Thyroid gland (tissue), 4 donors: ENCODE data around the gene URAD. TPM values are rescaled to one million over a fixed set of nuclear protein-coding genes. Genes with fewer than 3 reads are reported as not detected.
"Not testable (repeated sequence)": the region's sequence is repeated elsewhere in the genome, so short reads cannot be mapped to it uniquely, and the experiment has no call there.

Experiments
- DNase-seq, 2 donors: peaks; one replicate each; pipeline ENCODE4 v3.0.0-alpha.2; 2019
- H3K27ac ChIP-seq, 3 donors: fragments of 200-600 bp; sonication (generic); 1 replicate in 2 of 3; 2 replicates in 1 of 3; pipeline ENCODE4 v1.5.1; 2016 to 2019; ENCODE audit warnings: mild to moderate bottlenecking in 1 of 3, moderate library complexity in 1 of 3
- H3K27me3 ChIP-seq: fragments of 200-600 bp; sonication (generic); one replicate; pipeline ENCODE4 v1.5.1; 2019
- H3K36me3 ChIP-seq, 2 donors: fragments of 200-600 bp; sonication (generic); one replicate each; pipeline ENCODE4 v1.5.1; 2016 to 2019
- H3K4me1 ChIP-seq, 2 donors: fragments of 200-600 bp; sonication (generic); one replicate each; pipeline ENCODE4 v1.5.1; 2017 to 2019
- H3K4me3 ChIP-seq, 3 donors: fragments of 200-600 bp; sonication (generic); replicated peaks in 1 of 3; 1 replicate in 2 of 3; 2 replicates in 1 of 3; pipeline ENCODE4 v1.5.1; 2016; ENCODE audit warnings: mild to moderate bottlenecking in 1 of 3
- H3K9me3 ChIP-seq: fragments of 200-600 bp; sonication (generic); one replicate; pipeline ENCODE4 v1.5.1; 2017
- POLR2A ChIP-seq, 2 donors: fragments of 450-650 bp; IDR thresholded peaks; one replicate each; pipeline ENCODE4 v1.6.1; 2017; ENCODE audit warnings: antibody characterized with exemption in 2 of 2, mild to moderate bottlenecking in 2 of 2, moderate library complexity in 1 of 2
- WGBS, 2 donors: methylation state at CpG; one replicate each; pipeline ENCODE4 v1.1.5; 2017; 5-methylcytosine and 5-hydroxymethylcytosine counted together
- intact Hi-C: fragments of 100-400 bp; cut with DNase I; formaldehyde crosslinking; loops from one replicate; pipeline ENCODE4 v1.15.1; 2023
- total RNA-seq, 4 donors: library from RNA; depleted of rRNA; stranded (reverse); fragments of >200 nt; gene quantifications; one replicate each; pipeline ENCODE4 v1.2.3, GENCODE V29; 2016
- TF ChIP-seq, protein P1 (sequence below), 6 experiments: fragments of 200-600 bp in 3 of 6; fragments of 450-650 bp in 3 of 6; sonication (generic) in 3 of 6; IDR thresholded peaks; one replicate each; pipeline ENCODE4 v1.5.1; 2016 to 2019; ENCODE audit warnings: antibody characterized with exemption in 6 of 6, mild to moderate bottlenecking in 2 of 6, inconsistent platforms in 1 of 6, moderate library complexity in 1 of 6

Gene URAD
- total RNA-seq, 4 donors from 2014 or later: not detected

DNA sequence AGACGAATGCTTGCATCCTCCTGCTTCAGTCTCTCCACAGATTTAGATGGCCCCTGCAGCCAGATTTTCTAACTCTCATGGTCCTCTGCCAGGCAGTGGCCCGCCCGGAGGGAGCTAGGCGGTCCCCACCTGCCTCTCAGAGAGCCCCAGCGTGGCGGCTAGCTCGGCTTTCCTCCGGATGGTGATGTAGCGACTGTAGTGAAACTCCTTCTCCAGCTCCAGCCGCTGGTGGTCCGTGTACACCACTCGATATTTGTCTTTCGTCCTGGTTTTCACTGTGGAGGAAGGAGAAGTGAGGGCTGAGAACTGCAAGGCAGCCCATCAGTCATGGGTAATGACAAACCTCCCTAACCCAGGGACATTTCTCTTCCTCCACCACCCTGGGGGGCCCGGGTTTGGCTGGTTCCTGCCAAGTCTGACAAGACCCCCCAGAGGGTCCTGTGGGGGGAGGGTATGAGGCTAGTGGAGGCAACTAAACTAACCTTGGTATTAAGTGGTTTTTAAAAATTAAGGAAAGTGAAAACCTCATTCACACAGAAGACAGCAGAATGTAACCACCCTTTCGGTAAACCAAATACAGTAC, 23.7 kb downstream of the URAD start:
- DNase-seq: no peak
- TF ChIP-seq POLR2A (IDR thresholded peaks at IDR 0.05): no peak
- TF ChIP-seq, protein P1, sequence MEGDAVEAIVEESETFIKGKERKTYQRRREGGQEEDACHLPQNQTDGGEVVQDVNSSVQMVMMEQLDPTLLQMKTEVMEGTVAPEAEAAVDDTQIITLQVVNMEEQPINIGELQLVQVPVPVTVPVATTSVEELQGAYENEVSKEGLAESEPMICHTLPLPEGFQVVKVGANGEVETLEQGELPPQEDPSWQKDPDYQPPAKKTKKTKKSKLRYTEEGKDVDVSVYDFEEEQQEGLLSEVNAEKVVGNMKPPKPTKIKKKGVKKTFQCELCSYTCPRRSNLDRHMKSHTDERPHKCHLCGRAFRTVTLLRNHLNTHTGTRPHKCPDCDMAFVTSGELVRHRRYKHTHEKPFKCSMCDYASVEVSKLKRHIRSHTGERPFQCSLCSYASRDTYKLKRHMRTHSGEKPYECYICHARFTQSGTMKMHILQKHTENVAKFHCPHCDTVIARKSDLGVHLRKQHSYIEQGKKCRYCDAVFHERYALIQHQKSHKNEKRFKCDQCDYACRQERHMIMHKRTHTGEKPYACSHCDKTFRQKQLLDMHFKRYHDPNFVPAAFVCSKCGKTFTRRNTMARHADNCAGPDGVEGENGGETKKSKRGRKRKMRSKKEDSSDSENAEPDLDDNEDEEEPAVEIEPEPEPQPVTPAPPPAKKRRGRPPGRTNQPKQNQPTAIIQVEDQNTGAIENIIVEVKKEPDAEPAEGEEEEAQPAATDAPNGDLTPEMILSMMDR (IDR thresholded peaks at IDR 0.05): no peak
- H3K9me3 ChIP-seq: no peaks in the 10 kb centered on the region
- H3K4me1 ChIP-seq: peaks cover 10 to 34% of the 10 kb centered on the region in 2 donors
- no peaks in the 10 kb centered on the region for H3K36me3 ChIP-seq
- intact Hi-C loops: no loop called here
- no peak overlapping the region for H3K4me3 ChIP-seq
- H3K27me3 ChIP-seq: peaks cover 42% of the 10 kb centered on the region
- whole genome bisulfite sequencing, 2 donors: 11 to 14% methylated on average over 15 of the region's 15 CpGs
- H3K27ac ChIP-seq: no peak overlapping the region

DNA sequence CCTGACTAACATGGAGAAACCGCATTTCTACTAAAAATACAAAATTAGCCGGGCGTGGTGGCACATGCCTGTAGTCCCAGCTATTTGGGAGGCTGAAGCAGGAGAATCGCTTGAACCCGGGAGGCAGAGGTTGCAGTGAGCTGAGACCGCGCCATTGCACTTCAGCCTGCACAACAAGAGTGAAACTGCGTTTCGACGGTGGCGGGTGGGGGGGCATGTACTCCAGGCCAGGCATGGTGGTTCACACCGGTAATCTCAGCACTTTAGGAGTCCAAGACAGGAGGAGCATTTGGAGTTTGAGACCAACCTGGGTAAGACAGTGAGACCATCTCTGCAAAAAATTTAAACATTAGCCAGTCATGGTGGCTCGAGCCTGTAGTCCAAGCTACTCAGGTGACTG, 24.3 kb downstream of the URAD start:
- H3K9me3 ChIP-seq, intact Hi-C loops, H3K4me3 ChIP-seq, DNase-seq, H3K27ac ChIP-seq, H3K36me3 ChIP-seq: not testable (repeated sequence)
- peaks cover 10 to 34% of the 10 kb centered on the region in 2 donors for H3K4me1 ChIP-seq
- 33 to 34% methylated on average over 6 to 13 of the region's 13 CpGs for WGBS, 2 donors
- peaks cover 46% of the 10 kb centered on the region for H3K27me3 ChIP-seq

DNA sequence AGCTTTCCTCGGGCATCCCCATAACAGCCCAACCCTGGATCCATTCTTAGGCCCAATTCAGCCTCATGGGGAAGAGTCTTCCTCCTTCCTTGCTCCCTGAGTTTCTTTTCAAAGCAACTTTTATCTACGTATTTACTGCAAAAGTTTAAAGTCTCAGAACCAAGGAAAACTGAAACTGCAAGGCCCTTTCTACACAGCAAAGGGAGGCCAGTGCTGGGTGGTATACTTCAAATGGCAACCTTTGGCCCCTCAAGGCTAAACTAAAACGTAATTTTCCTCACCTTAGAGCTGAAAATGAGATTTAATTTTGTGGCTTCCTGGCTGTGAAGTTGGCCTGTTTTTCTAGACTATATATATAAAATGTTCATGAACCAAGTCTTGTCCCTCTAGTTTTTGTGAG, 25.0 kb downstream of the URAD start:
- no peak overlapping the region for H3K27ac ChIP-seq
- H3K4me1 ChIP-seq: peaks cover 10 to 28% of the 10 kb centered on the region in 2 donors
- no peak for TF ChIP-seq POLR2A (IDR thresholded peaks at IDR 0.05)
- TF ChIP-seq, protein P1 (IDR thresholded peaks at IDR 0.05): no peak
- no peaks in the 10 kb centered on the region for H3K9me3 ChIP-seq
- H3K4me3 ChIP-seq: no peak overlapping the region
- H3K27me3 ChIP-seq: peaks cover 46% of the 10 kb centered on the region
- intact Hi-C loops: no loop called here
- DNase-seq: no peak
- WGBS, 2 donors: 70 to 74% methylated on average over 3 of the region's 3 CpGs
- no peaks in the 10 kb centered on the region for H3K36me3 ChIP-seq

DNA sequence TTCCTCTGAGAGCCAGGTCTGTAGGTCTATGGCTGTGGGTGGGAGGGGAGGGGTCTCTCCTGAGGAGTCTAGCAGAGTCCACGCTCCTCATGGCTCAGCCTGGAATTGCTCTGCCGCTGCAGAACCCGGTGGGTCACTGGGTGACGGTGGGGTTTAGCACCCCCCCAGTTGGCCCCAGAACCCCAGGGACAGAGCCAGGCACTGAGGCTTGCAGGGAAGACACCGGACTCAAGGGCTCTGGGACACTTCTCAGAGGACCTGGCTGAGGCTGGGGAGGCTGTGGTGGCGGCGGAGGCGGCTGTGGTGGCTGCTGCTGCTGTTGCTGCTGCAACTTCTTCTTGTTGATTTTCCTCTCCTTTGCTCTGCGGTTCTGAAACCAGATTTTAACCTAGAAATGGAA, 25.5 kb downstream of the URAD start:
- 46 to 52% methylated on average over 7 to 9 of the region's 9 CpGs for WGBS, 2 donors
- TF ChIP-seq, protein P1 (IDR thresholded peaks at IDR 0.05): no peak
- no peak for TF ChIP-seq POLR2A (IDR thresholded peaks at IDR 0.05)
- Histone ChIP-seq H3K27ac (no peak overlapping the region), H3K9me3 (no peaks in the 10 kb centered on the region), H3K4me3 (no peak overlapping the region), H3K27me3 (peaks cover 47% of the 10 kb centered on the region), H3K36me3 (no peaks in the 10 kb centered on the region), H3K4me1 (peaks cover 10 to 23% of the 10 kb centered on the region in 2 donors)
- DNase-seq: no peak
- intact Hi-C loops: no loop called here

DNA sequence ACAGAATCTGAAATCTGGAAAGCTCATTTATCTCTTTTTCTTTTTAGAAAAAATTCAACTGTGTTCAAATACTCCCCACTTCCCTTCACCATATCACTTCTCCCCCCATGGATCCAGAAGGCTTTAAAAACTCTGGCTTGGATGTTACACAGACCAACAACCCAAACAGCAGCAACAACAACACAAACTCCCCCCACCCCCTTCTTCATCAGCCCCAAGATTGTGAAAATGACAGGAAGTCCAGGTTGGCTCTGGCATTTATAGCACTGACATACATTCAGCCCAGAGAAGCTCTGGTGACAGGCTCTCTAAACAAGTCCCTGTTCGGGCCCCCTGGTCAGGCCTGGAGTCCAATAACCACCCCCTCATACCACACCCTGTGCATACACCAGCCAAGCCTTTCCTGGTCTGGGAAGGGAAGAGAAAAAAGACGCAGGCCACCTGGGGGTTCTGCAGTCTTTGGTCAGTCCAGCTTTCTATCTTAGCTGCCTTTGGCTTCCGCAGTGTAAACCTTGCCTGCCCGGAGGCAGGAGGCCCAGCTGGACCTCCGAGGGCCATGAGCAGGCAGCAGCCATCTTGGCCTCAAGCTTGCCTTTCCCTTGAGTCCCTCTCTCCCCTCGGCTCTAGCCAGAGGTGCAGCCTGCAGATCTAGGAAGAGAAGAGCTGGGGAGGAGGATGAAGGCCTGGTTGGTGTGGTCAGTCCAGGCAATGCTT, 26.2 kb downstream of the URAD start:
- Histone ChIP-seq H3K4me3 (no peak overlapping the region), H3K27me3 (peaks cover 51% of the 10 kb centered on the region), H3K9me3 (no peaks in the 10 kb centered on the region), H3K27ac (no peak overlapping the region), H3K36me3 (no peaks in the 10 kb centered on the region), H3K4me1 (peaks cover 10 to 22% of the 10 kb centered on the region in 2 donors)
- 37 to 42% methylated on average over 5 to 6 of the region's 6 CpGs for WGBS, 2 donors
- DNase-seq: no peak
- TF ChIP-seq, protein P1 (IDR thresholded peaks at IDR 0.05): no peak
- no peak for TF ChIP-seq POLR2A (IDR thresholded peaks at IDR 0.05)
- intact Hi-C loops: no loop called here
